ENCODE measurements around the gene NAGK.

- TF ChIP-seq CTCF (IDR thresholded peaks at IDR 0.05): no peak
- TF ChIP-seq POLR2A (IDR thresholded peaks at IDR 0.05): no peak
Observed at GRCh38 chr2:71117063-71117462, 48.6 kb downstream of the NAGK start.

All from Peyer's patch (tissue), 4 donors.